HL-60 (cell line): ENCODE measurements around the gene NPFF.

ENCODE experiments used
- DNase-seq, 2 experiments: peaks; one replicate each; pipeline ENCODE4 v3.0.0-alpha.2; 2010 to 2020; ENCODE audit warnings: low read depth in 1 of 2, low spot score in 1 of 2
- H3K27ac ChIP-seq: fragments of 250-450 bp; sonication (Bioruptor Pico); replicated peaks from 2 replicates; pipeline ENCODE4 v1.5.1; 2020; ENCODE audit warnings: mild to moderate bottlenecking, moderate library complexity
- H3K27me3 ChIP-seq: fragments of 250-450 bp; sonication (Bioruptor Pico); 2 replicates; pipeline ENCODE4 v1.5.1; 2021; ENCODE audit warnings: mild to moderate bottlenecking, moderate library complexity; ENCODE audit not compliant: insufficient read depth, poor library complexity, severe bottlenecking
- H3K4me3 ChIP-seq: replicated peaks from 2 replicates; pipeline ENCODE4 v1.5.1; 2011; ENCODE audit warnings: mild to moderate bottlenecking, control low read depth, low read length; ENCODE audit not compliant: insufficient read depth
- GABPA ChIP-seq: IDR thresholded peaks from 2 replicates; pipeline ENCODE4 v1.6.1; 2012; ENCODE audit warnings: low read depth
- POLR2AphosphoS5 ChIP-seq: IDR thresholded peaks from 2 replicates; pipeline ENCODE4 v1.6.1; 2012; ENCODE audit warnings: low read depth
- SPI1 ChIP-seq: IDR thresholded peaks from 2 replicates; pipeline ENCODE4 v1.6.1; 2012; ENCODE audit warnings: low read depth, mild to moderate bottlenecking, borderline replicate concordance
- TF ChIP-seq, protein P1 (sequence below): IDR thresholded peaks from 2 replicates; pipeline ENCODE4 v1.6.1; 2012; ENCODE audit warnings: low read depth; ENCODE audit not compliant: insufficient replicate concordance
- TF ChIP-seq, protein P2 (sequence below): IDR thresholded peaks from one replicate; pipeline ENCODE4 v1.5.1; 2011; ENCODE audit warnings: low read length, control low read depth, inconsistent platforms; ENCODE audit not compliant: insufficient read depth

The NPFF gene

DNA sequence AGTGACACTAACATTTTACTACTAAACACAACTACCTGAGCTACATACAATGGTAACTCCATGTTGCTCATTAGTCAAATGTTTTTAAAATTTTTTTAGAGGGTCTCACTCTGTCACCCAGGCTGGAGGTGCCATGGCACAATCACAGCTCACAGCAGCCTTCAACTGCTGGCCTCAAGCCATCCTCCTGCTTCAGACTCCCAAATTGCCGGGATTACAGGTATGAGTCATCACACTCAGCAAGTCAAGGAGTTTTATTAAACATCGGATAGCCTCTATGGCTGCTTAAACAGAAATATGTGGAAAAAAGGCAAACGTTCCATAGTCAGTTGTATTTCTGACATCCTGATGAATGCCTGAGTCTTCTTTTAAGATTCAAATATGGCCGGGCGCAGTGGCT, 11.1 kb upstream of the NPFF start:
- TF ChIP-seq, protein P1, sequence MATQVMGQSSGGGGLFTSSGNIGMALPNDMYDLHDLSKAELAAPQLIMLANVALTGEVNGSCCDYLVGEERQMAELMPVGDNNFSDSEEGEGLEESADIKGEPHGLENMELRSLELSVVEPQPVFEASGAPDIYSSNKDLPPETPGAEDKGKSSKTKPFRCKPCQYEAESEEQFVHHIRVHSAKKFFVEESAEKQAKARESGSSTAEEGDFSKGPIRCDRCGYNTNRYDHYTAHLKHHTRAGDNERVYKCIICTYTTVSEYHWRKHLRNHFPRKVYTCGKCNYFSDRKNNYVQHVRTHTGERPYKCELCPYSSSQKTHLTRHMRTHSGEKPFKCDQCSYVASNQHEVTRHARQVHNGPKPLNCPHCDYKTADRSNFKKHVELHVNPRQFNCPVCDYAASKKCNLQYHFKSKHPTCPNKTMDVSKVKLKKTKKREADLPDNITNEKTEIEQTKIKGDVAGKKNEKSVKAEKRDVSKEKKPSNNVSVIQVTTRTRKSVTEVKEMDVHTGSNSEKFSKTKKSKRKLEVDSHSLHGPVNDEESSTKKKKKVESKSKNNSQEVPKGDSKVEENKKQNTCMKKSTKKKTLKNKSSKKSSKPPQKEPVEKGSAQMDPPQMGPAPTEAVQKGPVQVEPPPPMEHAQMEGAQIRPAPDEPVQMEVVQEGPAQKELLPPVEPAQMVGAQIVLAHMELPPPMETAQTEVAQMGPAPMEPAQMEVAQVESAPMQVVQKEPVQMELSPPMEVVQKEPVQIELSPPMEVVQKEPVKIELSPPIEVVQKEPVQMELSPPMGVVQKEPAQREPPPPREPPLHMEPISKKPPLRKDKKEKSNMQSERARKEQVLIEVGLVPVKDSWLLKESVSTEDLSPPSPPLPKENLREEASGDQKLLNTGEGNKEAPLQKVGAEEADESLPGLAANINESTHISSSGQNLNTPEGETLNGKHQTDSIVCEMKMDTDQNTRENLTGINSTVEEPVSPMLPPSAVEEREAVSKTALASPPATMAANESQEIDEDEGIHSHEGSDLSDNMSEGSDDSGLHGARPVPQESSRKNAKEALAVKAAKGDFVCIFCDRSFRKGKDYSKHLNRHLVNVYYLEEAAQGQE, result no peak
- no peak for TF ChIP-seq POLR2AphosphoS5
- TF ChIP-seq GABPA, result no peak
- no peak for TF ChIP-seq SPI1
- TF ChIP-seq, protein P2, sequence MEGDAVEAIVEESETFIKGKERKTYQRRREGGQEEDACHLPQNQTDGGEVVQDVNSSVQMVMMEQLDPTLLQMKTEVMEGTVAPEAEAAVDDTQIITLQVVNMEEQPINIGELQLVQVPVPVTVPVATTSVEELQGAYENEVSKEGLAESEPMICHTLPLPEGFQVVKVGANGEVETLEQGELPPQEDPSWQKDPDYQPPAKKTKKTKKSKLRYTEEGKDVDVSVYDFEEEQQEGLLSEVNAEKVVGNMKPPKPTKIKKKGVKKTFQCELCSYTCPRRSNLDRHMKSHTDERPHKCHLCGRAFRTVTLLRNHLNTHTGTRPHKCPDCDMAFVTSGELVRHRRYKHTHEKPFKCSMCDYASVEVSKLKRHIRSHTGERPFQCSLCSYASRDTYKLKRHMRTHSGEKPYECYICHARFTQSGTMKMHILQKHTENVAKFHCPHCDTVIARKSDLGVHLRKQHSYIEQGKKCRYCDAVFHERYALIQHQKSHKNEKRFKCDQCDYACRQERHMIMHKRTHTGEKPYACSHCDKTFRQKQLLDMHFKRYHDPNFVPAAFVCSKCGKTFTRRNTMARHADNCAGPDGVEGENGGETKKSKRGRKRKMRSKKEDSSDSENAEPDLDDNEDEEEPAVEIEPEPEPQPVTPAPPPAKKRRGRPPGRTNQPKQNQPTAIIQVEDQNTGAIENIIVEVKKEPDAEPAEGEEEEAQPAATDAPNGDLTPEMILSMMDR, result no peak
- DNase-seq, result no peak
- no peaks in the 10 kb centered on the region for H3K27me3 ChIP-seq
- no peak overlapping the region for H3K27ac ChIP-seq
- no peak overlapping the region for H3K4me3 ChIP-seq

DNA sequence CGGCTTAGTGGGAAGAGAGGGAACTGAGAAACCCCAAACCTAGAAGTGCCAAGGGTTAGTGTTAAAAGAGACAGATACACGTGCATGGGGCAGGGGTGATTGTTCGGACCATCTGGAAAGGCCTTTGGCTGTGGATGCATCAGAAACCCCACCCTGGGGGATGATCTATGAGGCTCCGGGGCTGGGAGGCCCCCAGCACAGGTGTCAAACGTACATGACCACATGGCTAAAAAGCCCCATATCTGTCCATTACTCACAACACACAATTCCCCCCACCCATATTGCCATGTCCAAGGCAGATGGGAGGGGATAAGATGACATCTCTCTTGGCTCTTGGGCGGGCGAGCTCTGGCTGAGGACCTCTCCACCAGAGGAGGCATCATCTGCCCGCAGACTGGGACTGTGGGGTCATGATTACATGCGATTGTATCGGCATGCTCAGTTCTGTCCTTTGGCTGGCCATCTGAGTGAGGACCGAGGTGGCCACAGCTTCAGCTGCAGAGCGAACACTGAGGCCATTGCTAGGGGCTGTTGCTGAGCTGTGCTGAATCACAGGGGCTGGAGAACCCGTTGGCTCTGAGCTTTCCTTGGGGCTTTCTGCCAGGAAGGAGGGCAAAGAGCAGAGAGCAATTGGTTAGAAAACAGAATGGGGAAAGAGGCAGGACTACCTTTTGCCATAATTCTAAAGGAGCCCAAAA, 9.6 kb upstream of the NPFF start:
- no peak for DNase-seq
- Histone ChIP-seq H3K4me3 (no peak overlapping the region), H3K27ac (no peak overlapping the region), H3K27me3 (no peaks in the 10 kb centered on the region)
- TF ChIP-seq, protein P2, result no peak
- TF ChIP-seq, protein P1, result no peak

DNA sequence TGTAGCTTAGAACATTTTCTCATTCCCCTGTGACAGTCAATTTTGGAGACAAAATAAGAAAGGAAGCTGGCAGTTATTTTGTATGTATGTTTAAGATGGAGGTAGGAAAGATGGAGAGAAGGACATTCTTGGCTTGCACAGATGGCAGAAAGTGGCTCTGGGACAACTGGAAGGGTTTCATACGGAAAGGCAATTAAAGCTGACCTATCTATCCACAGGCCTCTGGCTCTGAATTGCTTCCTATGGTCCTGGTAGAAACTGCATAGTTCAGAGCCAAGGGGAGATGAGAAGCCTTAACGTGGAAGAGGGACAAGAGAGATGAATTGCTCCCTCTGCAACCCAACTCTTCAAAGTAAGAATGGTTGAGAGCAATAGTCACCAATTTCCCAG, 8.0 kb upstream of the NPFF start:
- Histone ChIP-seq H3K4me3 (no peak overlapping the region), H3K27me3 (no peaks in the 10 kb centered on the region), H3K27ac (no peak overlapping the region)
- no peak for DNase-seq
- no peak for TF ChIP-seq SPI1
- TF ChIP-seq, protein P2, result no peak
- TF ChIP-seq, protein P1, result no peak
- no peak for TF ChIP-seq POLR2AphosphoS5
- no peak for TF ChIP-seq GABPA
